MM.1S (cell line): ENCODE data around the gene BCAS3.

ENCODE experiments used
- EZH2 ChIP-seq: fragments of 300-600 bp; sonication (generic); optimal IDR thresholded peaks from 2 replicates; pipeline ENCODE3; 2017; ENCODE audit warnings: low read depth, mild to moderate bottlenecking, antibody characterized with exemption, low read length, mixed read lengths
- EZH2phosphoT487 ChIP-seq: fragments of 300-600 bp; sonication (generic); IDR thresholded peaks from 2 replicates; pipeline ENCODE4 v1.6.1; 2018; ENCODE audit warnings: antibody characterized with exemption, low read length
- TF ChIP-seq, protein P1 (sequence below): fragments of 300-600 bp; sonication (generic); IDR thresholded peaks from 2 replicates; pipeline ENCODE4 v1.5.1; 2016; ENCODE audit warnings: antibody characterized with exemption, low read length, mixed read lengths

DNA sequence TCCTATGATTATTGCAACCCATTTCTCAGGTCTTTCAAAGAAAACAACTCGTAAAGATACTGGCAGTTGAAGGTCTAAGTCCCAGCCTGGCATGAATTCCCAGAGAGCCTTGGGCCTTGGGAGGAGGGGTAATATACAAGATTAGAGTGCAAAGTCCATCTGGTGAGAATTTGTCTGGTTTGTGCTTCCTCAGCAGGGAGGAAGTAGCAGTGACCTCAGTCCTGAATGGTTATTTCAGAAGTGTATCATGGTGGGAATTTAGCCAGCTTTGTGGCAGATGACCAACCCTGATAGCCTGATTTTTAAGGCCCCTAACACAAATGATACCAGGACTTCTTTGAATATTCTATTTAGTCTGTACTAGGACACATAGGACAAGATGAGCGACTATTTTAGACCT, 570.7 kb downstream of the BCAS3 start:
- TF ChIP-seq, protein P1, sequence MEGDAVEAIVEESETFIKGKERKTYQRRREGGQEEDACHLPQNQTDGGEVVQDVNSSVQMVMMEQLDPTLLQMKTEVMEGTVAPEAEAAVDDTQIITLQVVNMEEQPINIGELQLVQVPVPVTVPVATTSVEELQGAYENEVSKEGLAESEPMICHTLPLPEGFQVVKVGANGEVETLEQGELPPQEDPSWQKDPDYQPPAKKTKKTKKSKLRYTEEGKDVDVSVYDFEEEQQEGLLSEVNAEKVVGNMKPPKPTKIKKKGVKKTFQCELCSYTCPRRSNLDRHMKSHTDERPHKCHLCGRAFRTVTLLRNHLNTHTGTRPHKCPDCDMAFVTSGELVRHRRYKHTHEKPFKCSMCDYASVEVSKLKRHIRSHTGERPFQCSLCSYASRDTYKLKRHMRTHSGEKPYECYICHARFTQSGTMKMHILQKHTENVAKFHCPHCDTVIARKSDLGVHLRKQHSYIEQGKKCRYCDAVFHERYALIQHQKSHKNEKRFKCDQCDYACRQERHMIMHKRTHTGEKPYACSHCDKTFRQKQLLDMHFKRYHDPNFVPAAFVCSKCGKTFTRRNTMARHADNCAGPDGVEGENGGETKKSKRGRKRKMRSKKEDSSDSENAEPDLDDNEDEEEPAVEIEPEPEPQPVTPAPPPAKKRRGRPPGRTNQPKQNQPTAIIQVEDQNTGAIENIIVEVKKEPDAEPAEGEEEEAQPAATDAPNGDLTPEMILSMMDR: no peak
- no peak for TF ChIP-seq EZH2phosphoT487
- TF ChIP-seq EZH2: no peak
